IPS-15b (cell line): ENCODE data around the gene BBS1.

Source experiments
- H3K27me3 ChIP-seq: one replicate; pipeline ENCODE4 v1.6.1; 2013; ENCODE audit warnings: low read length; ENCODE audit not compliant: control insufficient read depth, insufficient read depth
- H3K36me3 ChIP-seq: one replicate; pipeline ENCODE4 v1.6.1; 2013; ENCODE audit warnings: low read length; ENCODE audit not compliant: control insufficient read depth, insufficient read depth
- H3K4me1 ChIP-seq: one replicate; pipeline ENCODE4 v1.6.1; 2013; ENCODE audit warnings: mild to moderate bottlenecking, low read length; ENCODE audit not compliant: control insufficient read depth, insufficient read depth
- H3K4me3 ChIP-seq: one replicate; pipeline ENCODE4 v1.5.1; 2013; ENCODE audit warnings: low read depth, low read length
- H3K9ac ChIP-seq: one replicate; pipeline ENCODE4 v1.6.1; 2013; ENCODE audit warnings: low read depth, mild to moderate bottlenecking, low read length
- H3K9me3 ChIP-seq: one replicate; pipeline ENCODE4 v1.6.1; 2013; ENCODE audit warnings: mild to moderate bottlenecking, low read length; ENCODE audit not compliant: control insufficient read depth, insufficient read depth

Gene BBS1

DNA sequence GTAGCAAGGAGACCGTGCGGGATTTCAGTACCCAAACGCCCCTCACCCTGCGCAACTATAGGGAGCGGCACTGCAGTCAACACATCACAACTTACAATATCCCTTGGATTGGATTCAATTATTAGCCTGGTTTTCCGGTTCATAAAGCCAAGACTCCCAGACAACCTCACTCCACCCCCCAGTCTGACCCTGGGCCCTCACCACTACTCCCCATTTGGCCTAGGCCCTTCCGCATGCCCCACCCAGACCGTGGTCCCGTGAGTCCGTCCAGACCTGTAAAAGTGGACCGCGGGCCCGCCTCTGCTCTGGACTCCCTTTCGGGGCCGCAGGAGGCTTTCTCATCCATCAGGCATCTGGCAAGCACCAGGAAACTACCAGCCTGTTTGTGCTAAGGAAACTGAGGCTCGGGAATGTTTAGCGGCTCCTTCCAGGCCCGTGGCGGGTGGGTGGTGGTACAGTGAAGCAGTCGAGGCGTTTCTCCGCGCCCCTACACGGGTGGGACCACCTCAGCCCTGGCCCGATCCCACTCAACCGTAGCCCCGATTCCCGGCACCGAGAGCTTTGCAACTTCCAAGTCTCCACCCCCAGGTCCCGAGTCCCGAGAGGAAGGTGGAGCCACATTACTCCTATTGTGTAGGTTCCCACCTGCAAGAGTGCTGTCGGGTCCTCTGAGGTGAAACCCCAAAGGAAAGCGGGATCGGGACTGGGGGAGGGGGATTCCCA, 30.9 kb upstream of the BBS1 start:
- peaks cover 5% of the 10 kb centered on the region for H3K36me3 ChIP-seq
- no peaks in the 10 kb centered on the region for H3K9me3 ChIP-seq
- no peaks in the 10 kb centered on the region for H3K4me1 ChIP-seq
- H3K27me3 ChIP-seq, result no peaks in the 10 kb centered on the region
- H3K4me3 ChIP-seq, result peak overlapping the region; percentile 80
- H3K9ac ChIP-seq, result peak overlapping the region; percentile 77

DNA sequence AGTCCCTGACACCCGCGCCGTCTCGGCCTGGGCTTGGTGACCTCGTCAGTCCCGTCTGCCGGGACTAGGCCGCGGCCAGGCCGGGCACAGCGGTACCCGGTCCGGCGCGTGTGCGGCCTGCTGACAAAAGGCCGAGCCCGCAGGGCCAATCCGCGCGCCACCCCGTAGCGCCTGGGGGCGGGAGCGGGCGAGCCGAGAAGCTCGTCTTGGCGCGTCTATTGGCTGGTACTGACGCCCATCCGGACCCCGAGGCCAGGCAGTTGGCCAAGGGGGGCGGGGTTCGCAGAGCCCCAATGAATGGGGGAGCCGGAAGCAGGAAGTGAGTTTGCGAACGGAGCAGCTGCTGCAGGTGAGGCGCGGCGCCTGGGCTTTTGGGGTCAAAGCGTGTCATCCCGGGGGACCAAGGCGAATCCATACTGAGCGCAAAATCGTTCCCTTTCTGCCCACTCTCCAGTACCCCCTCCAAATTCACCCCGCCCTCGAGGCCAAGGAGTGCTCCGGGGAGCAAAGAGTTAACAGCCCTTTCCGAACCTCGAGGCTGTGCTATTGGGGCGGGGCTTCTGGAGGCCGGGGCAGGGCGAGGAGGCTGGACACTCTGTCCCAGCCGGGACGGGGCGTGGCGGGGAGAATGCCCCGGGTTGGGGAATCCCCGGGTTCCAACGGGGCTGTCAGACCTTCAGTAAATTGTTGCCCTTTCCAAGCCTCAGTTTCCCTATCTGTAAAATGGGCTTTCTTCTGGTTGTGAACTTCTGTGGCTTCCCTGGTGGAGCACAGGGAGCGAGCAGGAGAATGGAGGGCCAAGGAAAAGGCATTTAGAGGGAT, 30.1 kb upstream of the BBS1 start, which contains the start of gene DPP3:
DPP3 (plus strand) TSS at position 318 of the 822 bp plus-strand sequence. CDS start 1,767 bp downstream, outside the sequence.
- Histone ChIP-seq H3K9ac (peak within 1 kb of the TSS; percentile 77), H3K4me3 (peak within 1 kb of the TSS; percentile 80), H3K9me3 (no peaks in the 10 kb centered on the region), H3K27me3 (no peaks in the 10 kb centered on the region), H3K36me3 (peaks cover 8% of the 10 kb centered on the region), H3K4me1 (no peaks in the 10 kb centered on the region)

DNA sequence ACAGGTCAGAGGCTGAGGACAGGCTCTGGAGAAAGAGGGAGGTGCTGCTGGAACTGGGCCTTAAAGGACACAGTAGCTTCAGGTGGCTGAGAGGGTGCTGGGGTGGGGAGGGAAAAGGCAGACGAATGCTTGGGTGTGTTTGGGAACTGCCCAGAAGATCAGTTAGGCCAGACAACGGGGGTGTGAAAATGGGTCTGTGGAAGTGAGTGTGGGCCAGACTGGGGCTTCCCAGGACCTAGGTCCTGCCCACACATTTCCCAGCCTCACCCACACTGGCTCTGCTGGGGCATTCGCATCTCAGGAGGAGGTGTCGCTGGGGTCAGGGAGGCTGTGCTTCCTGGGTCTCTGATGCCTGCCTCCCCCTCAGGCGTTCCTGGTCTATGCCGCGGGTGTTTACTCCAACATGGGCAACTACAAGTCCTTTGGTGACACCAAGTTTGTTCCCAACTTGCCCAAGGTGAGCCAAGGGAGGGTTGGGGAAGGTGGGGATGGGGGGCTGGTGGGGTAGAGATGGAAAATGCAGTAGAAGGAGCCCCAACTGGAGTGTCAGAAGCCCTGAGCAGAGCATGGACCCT, 25.5 kb upstream of the BBS1 start:
- Histone ChIP-seq H3K4me3 (no peak overlapping the region), H3K4me1 (no peaks in the 10 kb centered on the region), H3K36me3 (peaks cover 10% of the 10 kb centered on the region), H3K9ac (no peak overlapping the region), H3K9me3 (no peaks in the 10 kb centered on the region), H3K27me3 (no peaks in the 10 kb centered on the region)

DNA sequence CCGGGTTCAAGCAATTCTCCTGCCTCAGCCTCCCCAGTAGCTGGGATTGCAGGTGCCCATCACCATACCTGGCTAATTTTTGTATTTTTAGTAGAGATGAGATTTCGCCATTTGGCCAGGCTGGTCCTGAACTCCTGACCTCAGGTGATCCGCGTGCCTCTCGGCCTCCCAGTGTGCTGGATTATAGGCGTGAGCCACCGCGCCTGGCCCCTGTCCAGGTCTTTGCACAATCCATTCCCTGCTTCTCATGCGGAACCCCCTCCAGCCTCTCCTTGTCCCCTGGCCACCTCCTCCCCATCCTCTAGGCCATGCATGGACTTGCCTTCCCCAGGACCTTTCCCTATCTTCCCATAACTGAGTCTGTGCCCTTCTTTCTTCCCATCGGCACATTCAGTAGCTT, 21.5 kb upstream of the BBS1 start:
- Histone ChIP-seq H3K9me3 (no peaks in the 10 kb centered on the region), H3K27me3 (no peaks in the 10 kb centered on the region), H3K4me1 (peaks cover 3% of the 10 kb centered on the region), H3K9ac (no peak overlapping the region), H3K36me3 (peaks cover 21% of the 10 kb centered on the region), H3K4me3 (no peak overlapping the region)

DNA sequence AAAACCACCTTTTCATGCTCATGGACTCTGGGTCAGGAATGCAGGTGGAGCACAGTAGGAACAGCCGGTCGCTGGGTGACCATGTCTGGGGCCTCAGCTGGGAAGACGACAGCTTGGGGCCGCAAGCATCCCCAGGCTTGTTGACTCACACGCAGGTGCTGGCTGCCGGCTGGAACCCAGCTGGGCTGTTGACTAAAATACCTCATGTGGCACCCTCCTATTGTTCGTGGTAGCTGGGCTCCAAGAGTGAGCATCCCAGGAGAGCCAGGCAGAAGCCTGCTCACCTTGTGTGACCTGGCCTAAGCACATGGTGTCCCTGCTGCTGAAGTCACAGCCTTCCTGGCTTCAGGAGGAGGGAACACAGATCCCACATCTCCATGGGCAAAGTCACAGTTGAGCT, 20.8 kb upstream of the BBS1 start:
- no peak overlapping the region for H3K9ac ChIP-seq
- no peaks in the 10 kb centered on the region for H3K9me3 ChIP-seq
- H3K27me3 ChIP-seq, result no peaks in the 10 kb centered on the region
- H3K4me1 ChIP-seq, result peaks cover 3% of the 10 kb centered on the region
- H3K4me3 ChIP-seq, result no peak overlapping the region
- peaks cover 25% of the 10 kb centered on the region for H3K36me3 ChIP-seq

DNA sequence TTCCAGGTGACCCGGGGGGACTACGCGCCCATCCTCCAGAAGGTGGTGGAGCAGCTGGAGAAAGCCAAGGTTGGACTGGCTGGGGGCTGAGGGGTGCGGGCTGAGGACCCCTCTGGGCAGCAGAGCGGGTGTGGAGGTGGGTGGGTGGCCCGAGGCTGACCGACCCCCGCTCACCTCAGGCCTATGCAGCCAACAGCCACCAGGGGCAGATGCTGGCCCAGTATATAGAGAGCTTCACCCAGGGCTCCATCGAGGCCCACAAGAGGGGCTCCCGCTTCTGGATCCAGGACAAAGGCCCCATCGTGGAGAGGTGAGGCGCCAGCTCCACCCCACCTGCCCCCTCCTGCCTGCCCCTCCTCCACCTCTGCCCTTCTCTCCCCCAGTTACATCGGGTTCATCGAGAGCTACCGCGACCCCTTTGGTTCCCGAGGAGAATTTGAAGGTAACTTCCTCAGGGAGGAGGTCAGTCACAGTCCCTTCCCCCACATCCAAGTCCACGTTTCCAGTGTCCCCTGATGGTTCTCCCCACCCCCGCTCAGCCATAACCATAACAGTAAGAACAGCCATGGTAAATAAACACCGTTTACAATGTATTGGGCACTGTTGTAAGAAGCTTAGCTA, 19.0 kb upstream of the BBS1 start:
- Histone ChIP-seq H3K4me1 (peaks cover 3% of the 10 kb centered on the region), H3K36me3 (peaks cover 22% of the 10 kb centered on the region), H3K27me3 (no peaks in the 10 kb centered on the region), H3K9ac (no peak overlapping the region), H3K4me3 (no peak overlapping the region), H3K9me3 (no peaks in the 10 kb centered on the region)

DNA sequence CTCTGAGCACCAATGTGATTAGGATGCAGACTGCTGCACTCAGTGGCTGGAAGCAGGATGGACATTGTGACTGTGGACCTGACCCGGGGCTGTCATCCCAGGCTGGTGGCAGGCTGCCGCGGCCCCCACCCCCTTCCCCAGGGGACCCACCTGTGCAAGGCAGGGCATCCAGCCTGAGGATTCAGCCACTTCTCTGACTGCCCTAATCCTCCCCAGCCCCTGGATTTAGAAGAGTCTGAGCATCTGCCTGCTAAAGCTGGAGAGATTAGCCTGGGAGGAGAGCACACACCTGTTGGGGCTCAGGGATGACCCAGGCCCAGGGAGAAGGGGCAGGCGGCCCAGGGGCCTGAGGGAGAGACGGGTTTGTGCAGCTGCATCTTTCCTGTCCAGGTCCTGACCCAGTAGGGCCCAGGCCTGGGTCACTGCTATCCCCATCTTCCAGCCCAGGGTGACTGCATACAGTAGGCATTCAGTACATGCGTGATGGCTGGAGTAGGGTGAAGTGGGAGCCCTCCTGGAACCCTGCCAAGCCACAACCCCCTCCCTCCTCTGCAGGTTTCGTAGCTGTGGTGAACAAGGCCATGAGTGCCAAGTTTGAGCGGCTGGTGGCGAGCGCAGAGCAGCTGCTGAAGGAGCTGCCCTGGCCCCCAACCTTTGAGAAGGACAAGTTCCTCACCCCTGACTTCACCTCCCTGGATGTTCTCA, 18.1 kb upstream of the BBS1 start:
- Histone ChIP-seq H3K9me3 (no peaks in the 10 kb centered on the region), H3K4me3 (no peak overlapping the region), H3K9ac (no peak overlapping the region), H3K27me3 (no peaks in the 10 kb centered on the region), H3K36me3 (peaks cover 30% of the 10 kb centered on the region), H3K4me1 (peaks cover 3% of the 10 kb centered on the region)

DNA sequence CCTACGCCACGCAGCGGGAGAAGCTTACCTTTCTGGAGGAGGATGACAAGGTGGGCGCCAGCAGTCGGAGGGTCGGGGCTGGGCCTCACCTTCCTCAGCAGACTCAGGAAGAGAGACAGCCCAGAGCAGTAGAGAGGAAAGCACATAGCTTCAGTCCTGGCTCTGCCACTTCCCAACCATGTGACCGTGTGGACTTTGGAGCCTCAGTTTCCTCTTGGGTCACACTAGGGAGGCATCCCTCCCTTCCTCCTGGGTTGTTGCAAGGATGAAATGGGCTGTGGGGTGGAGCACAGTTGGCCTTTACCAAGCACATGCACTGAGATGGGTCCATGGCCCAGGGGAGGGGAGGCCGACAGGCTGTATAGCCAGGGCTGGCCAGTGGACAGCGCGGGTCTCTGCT, 17.3 kb upstream of the BBS1 start:
- Histone ChIP-seq H3K4me1 (peaks cover 3% of the 10 kb centered on the region), H3K4me3 (no peak overlapping the region), H3K36me3 (peaks cover 35% of the 10 kb centered on the region), H3K9me3 (no peaks in the 10 kb centered on the region), H3K27me3 (no peaks in the 10 kb centered on the region), H3K9ac (no peak overlapping the region)

DNA sequence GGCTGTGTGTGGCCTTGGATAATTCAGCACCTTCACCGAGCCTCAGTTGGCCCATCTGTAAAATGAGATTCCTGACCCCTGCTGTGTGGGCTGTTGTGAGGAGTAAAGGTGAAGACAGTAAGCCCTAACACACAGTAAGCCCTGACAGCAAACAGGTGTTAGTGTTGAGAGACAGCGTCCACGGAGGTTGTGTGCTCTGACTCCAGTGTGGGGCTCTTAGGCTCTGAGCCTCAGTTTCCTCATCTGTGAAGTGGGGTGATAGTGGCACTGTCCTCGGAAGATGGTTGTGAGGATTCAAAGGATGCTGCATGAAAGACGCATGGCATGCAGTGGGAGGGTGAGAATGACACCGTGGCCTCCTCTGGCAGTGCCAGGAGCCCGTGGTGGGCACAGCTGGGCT, 16.0 kb upstream of the BBS1 start:
- H3K4me3 ChIP-seq, result no peak overlapping the region
- H3K9me3 ChIP-seq, result no peaks in the 10 kb centered on the region
- H3K36me3 ChIP-seq, result peaks cover 32% of the 10 kb centered on the region
- peak overlapping the region; percentile 47 for H3K9ac ChIP-seq
- H3K4me1 ChIP-seq, result peaks cover 3% of the 10 kb centered on the region
- no peaks in the 10 kb centered on the region for H3K27me3 ChIP-seq

DNA sequence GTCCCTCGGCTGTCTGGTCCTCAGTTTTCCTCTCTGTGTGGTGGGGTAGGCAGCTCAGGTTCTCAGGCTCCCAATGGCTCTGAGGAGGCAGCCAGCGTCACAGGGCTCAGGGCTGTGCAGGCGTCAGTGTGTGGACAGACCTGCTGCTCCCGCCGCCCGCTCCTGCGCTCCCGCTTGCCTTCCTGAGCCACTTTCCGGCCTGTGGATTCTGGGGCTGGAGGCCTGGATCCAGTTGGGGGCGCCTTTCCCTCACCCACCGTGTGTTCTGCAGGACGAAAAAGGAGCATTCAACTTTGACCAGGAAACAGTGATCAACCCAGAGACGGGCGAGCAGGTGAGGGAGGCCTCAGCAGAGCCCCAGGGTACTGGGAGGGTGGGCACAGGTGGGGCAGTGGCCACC, 15.5 kb upstream of the BBS1 start:
- H3K27me3 ChIP-seq, result no peaks in the 10 kb centered on the region
- peak overlapping the region; percentile 47 for H3K9ac ChIP-seq
- H3K9me3 ChIP-seq, result no peaks in the 10 kb centered on the region
- no peak overlapping the region for H3K4me3 ChIP-seq
- peaks cover 28% of the 10 kb centered on the region for H3K36me3 ChIP-seq
- peaks cover 3% of the 10 kb centered on the region for H3K4me1 ChIP-seq

DNA sequence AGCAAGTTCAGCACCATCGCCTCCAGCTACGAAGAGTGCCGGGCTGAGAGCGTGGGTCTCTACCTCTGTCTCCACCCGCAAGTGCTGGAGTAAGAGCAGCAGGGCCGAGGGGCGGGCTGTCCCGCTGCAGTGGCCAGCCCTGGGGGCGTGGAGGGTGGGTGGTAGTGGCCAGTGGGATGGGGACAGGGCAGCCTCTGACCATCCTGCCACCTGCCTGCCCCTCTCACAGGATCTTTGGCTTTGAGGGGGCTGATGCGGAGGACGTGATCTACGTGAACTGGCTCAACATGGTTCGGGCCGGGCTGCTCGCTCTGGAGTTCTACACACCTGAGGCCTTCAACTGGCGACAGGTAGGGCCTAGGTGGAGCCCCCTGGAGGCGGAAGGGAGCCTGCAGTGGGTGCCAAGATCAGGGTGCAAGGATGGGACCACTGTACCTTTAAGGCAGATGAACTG, 15.0 kb upstream of the BBS1 start:
- no peak overlapping the region for H3K4me3 ChIP-seq
- no peaks in the 10 kb centered on the region for H3K9me3 ChIP-seq
- no peaks in the 10 kb centered on the region for H3K27me3 ChIP-seq
- peaks cover 3% of the 10 kb centered on the region for H3K4me1 ChIP-seq
- H3K36me3 ChIP-seq, result peaks cover 28% of the 10 kb centered on the region
- H3K9ac ChIP-seq, result no peak overlapping the region
